Measurements from ENCODE around the gene TMC5.

Gene TMC5

DNA sequence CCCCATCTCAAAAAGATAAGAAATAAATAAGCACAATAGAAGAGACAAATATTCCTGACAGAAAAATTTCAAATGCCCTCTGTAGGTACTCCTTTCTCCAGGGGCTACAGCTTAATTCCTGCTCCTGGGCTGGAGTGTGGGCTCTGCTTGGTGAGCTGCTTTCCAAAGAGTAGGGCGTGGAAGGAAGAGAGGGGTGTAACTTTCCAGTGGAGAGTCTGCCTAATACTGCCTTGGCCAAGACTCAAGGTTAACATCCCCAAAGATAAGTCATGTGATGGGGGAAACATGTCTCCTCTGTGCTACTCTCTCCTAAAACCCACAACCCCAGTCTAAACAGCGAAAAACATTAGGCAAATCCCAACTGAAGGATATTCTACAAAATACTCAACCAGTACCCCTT lies 42.7 kb downstream of the TMC5 start:
- no peak for DNase-seq

DNA sequence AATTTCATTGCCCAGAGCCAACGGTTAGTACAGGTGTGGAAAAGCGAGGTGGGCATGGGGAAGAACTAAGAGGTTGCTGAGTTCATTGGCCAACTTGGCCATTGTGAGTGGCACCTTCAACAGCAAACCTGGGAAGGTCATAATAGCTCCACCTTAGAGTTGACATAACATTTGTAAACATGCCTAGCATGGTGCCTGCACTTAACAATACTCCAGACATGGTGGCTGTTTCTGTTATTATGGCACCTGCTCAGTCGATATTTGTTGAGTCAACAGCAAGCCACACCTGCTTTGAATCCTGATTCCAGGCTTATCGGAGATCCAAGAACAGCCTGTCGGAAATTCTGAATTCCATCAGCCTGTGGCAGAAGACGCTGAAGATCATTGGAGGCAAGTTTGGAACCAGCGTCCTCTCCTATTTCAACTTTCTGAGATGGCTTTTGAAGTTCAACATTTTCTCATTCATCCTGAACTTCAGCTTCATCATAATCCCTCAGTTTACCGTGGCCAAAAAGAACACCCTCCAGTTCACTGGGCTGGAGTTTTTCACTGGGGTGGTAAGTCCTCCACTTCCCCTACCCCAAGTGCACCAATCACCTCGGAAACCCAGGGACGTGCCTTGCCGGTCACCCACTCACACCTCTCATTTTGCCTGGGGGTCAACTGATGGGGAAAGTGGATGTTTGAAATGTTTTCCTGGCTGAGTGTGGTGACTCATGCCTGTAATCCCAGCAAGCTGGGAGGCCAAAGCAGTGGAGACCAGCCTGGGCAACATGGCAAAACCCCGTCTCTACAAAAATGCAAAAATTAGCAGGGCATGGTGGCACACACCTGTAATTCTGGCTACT lies 46.0 kb downstream of the TMC5 start:
- peak; percentile 85 for DNase-seq

DNA sequence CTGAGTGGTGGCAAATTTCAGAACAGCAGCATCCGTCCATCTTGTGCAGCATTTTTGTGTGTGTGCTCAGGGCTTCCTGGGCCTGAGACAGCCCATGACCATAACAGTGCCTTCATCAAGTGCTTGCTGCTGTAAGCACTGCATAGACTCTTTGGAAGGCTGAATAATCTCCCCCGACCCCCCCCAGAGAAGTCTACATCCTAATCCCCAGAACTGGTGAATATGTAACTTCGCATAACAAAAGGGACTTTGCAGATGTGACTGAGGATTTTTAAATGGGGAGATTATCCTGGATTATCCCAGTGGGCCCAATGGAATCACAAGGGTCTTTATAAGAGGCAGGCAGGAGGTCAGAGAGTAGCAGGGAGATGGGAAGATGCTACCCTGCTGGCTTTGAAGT lies 50.6 kb downstream of the TMC5 start:
- DNase-seq = no peak

DNA sequence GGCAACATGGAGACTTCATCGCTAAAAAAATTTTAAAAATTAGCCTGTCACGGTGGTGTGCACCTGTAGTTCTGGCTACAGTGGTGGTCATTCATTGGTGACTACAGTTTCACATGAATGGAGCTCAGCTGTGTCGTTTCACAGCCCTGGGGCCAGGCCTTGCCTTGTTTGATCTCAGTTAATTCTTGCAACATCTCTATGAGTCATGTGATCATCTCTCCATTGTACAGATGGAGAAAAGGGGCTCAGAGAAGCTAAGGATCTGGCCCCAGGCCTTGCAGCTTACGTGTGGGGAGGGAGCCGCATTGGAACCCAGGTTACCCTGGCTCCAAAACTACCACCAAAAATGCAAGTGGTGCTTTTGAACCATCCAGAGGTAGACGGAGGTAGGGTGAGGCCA lies 54.8 kb downstream of the TMC5 start:
- DNase-seq = no peak

DNA sequence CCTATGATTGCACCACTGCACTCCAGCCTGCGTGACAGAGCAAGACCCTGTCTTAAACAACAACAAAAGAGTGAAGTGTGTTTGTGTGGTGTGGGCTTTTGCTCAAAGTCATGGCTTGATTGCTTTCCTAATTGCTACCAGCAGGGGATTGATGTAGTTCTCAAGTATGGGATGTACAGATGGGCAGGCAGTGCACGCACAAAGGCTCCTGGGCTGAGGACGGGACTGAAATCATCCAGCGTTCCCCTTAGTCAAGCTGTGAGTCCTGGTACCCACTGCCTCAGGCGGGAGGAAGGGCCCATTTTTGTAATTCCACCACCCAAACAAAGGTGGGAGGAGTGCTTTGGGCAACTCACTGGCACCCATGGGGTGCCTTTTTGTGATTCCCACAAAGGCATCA lies 56.9 kb downstream of the TMC5 start:
- no peak for DNase-seq

DNA sequence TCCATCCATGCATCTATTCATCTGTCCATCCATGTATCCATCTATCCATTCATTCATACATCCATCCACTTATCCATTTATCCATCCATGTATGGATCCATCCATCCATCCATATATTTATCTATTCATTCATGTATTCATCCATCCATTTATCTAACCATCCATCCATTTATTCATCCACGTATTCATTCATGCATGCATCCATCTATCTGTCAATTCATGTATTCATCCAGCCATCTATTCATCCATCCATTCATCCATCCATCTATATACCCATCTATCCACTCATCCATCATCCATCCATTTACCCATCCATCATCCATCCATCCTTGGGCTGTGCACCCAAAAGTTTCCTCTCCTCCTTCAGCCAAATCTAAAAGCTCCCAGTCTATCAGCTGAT lies 60.8 kb downstream of the TMC5 start:
- no peak for DNase-seq

DNA sequence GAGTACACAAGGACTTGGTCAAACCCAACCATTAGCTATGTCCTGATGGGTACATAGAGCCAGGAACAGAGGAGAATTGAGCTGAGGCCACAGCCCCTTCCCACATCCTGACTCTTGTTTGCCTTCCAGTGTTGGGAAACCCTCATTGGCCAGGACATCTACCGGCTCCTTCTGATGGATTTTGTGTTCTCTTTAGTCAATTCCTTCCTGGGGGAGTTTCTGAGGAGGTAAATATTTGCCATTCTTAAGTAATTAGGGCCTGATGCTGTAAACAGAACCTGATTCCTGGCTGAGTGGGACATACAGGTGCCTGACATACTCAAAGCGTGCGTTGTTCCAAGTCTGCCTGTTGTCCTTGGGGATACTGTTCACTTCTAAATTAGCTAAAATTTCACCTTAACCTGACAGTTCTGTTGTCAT lies 61.6 kb downstream of the TMC5 start:
- no peak for DNase-seq

DNA sequence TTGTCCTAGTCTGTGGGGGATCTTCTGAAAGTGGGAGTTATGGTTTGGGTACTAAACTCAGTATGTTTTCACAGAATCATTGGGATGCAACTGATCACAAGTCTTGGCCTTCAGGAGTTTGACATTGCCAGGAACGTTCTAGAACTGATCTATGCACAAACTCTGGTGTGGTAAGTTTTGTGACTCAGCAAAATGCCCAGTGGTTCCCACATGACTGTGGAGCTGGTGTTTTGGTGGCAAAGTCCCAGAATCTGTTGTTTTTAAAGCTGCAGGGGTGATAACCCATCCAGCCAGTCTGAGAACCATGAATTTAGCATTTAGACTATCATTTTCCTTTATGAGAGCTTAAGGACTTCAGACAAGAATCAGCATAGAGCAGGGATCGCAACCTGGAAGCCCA lies 63.6 kb downstream of the TMC5 start:
- DNase-seq = no peak

DNA sequence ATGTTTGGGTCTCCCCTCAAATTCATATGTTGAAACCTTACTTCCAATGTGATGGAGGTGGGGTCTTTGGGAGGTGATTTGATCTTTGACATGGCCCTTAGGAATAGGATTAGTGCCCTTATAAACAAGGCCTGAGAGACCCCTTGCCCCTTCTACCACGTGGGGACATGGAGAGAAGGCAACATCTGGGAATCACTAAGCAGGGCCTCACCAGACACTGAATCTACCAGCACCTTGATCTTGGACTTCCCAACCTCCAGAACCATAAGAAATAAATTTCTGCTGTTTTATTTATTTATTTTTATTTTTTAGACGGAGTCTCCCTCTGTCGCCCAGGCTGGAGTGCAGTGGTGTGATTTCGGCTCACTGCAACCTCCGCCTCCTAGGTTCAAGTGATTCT lies 64.1 kb downstream of the TMC5 start:
- DNase-seq = no peak

DNA sequence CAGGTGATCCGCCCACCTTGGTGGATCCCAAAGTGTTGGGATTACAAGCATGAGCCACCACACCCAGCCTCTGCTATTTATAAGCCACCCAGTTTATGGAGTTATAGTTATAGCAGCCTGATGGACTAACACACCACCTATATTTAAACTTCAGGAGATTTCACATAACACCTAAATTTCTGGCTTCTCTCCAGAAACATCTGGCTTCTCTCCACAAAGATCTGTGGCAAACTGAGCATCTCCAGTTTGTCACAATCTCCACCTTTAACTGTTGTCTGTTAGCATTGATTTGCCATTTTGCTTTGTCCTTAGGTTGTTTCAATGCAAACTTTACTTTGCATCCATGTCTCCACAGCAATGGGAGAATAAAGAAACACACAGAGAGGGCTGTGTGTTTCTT lies 64.6 kb downstream of the TMC5 start:
- DNase-seq = no peak

DNA sequence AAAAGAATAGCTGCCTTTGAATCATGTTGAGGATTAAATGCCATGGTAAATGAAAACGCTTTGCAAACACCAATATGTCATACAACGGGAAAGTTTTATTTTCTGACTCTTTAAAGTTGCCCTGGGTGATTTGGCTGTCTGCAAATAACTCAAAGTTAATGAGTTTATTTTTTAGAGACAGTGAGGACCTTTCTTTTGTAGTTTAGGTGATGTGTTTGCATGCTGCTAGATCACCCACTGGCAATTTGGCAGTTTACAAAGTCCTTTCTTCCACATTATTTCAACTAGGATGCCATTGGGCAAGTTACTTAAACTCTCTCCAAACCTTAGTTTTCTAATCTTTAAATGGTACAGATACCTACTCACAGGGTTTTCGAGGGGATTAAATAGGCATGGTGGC lies 66.4 kb downstream of the TMC5 start:
- DNase-seq = no peak

DNA sequence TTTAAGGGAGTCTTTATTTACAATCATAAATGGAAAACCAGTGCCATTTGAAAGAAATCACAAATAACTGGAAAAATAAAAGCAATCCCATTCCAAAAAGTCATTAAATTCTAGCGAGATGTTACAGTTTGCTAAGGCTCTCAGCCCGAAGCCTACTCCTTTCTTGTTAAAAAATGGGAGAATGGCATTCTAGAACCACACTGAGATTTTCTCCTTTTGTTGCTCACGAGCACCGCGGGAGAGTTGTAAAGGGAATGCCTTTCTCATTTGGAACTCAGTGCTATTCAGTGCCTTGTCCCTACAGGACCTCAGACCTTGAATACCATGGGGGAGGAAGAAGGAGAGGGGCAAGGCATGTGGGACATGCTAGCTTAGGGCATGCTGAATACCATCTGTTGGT lies 67.9 kb downstream of the TMC5 start:
- no peak for DNase-seq

DNA sequence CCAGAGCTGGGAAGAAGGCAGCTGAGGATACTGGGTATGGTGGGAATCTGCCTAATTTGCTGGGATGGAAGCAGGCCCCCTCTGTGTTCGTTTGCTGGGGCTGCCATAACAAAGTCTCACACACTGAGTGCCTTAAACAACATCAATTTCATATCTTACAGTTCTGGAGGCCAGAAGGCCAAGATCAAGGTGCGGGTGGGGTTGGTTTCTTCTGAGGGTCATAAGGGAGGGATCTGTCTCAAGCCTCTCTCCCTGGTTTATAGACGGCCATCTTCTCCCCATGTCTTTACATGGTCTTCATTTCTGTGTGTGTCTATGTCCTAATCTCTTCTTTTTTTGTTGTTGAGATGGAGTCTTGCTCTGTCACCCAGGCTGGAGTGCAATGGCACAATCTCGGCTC lies 68.4 kb downstream of the TMC5 start:
- no peak for DNase-seq

DNA sequence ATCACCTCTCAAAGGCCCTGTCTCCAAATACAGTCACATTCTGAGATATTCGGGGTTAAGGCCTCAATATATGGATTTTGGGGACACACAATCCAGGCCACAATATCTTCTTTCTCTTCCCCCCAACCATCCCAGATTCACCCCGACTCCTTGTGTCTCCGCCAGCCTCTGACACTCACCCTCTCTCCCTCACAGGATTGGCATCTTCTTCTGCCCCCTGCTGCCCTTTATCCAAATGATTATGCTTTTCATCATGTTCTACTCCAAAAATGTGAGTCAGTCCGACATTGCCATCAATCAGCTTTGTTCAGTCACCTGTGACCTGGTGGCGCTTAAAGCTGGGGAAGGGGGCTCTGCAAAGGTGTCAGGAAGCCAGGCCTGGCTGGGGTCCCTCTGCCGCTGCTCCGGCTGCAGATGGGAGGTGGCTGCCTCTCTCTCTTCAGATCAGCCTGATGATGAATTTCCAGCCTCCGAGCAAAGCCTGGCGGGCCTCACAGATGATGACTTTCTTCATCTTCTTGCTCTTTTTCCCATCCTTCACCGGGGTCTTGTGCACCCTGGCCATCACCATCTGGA lies 69.2 kb downstream of the TMC5 start:
- no peak for DNase-seq

DNA sequence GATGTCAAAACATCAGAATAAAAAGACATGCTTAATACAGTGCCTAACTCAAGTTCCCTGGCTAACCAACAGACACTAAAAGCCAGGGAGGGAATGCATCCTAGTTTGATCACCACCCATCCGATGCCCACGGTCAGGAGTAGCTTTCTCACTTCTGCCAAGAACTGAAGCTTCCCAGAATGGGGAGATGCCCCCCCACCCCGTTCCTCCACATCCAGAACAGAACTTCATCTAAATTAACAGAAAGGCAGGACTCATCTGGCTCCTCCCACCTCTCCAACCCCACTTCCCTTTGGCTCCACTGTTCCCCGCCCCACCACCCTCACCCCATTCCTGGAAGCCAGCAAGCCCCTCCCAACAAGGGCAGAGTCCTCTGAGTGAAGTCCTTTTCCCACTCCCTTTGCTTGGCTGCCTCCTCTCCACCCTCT lies 70.5 kb downstream of the TMC5 start:
- no peak for DNase-seq

DNA sequence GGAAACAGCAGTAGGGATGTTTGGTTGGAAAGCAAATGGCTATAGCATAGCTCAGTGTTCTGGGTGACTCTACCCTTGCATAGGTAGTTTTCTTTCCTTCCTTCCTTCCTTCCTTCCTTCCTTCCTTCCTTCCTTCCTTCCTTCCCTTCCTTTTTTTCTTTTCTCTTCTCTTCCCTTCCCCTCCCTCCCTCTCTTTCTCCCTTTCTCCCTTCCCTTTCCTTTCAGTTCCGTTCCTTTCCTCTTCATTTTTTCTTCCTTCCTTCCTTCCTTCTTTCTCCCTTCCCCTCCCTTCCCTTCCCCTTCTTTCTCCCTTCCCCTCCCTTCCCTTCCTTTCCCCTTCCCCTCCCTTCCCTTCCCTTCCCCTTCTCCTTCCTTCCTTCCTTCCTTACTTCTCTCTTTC lies 72.9 kb downstream of the TMC5 start:
- no peak for DNase-seq

DNA sequence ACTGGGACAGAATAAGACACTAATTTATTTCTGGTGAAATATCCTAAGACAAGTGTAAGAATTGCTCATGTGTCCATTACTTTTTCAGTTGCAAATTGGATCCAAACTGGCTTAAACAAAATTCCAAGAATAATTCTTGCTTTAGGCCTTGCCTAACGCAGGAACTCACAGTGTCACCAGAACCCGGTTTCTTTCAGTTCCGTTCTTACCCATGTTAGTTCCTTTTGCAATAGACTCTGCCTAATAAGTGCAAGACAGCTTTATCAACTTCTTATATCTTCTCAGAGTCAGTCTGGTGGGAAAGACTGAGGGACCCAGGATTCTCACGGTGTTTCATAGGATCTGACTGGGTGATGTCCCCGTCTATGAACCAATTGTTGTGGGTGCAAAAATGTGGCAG lies 79.5 kb downstream of the TMC5 start:
- DNase-seq = no peak

DNA sequence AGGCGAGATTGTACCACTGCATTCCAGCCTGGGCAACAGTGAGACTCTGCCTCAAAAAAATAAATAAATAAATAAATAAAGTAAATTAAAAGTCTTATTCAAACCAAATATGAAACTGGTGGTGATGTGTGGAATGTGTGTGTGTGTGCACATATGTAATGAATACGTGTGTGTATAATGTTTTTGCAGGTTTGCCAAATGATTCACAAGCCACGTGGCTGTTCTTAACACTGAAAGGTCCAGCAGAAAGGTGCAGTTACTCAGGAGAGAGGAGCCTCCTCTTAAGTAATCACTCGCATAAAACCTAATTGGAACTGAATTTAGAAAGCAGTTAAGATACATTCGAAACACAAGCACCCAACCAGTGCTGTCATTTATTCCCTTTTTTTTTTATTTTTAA lies 81.3 kb downstream of the TMC5 start:
- no peak for DNase-seq

DNA sequence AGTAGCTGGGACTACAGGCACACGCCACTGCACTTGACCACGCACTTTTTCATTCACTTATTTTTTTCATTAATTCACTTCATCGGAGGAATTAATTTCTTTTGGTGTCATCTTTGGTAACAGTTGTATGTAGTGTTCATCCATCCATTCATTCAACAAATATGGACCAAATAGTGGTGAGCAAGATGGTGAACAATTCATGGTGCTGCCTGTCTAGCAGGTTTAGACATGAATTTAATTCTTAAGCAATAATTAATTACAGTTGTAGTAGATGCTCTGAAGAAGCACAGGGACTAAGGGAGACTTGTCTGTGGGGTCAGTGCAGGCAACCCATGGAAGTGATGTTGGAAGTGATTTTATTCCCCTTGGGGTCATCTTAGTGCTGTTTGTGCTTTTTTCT lies 81.8 kb downstream of the TMC5 start:
- no peak for DNase-seq

DNA sequence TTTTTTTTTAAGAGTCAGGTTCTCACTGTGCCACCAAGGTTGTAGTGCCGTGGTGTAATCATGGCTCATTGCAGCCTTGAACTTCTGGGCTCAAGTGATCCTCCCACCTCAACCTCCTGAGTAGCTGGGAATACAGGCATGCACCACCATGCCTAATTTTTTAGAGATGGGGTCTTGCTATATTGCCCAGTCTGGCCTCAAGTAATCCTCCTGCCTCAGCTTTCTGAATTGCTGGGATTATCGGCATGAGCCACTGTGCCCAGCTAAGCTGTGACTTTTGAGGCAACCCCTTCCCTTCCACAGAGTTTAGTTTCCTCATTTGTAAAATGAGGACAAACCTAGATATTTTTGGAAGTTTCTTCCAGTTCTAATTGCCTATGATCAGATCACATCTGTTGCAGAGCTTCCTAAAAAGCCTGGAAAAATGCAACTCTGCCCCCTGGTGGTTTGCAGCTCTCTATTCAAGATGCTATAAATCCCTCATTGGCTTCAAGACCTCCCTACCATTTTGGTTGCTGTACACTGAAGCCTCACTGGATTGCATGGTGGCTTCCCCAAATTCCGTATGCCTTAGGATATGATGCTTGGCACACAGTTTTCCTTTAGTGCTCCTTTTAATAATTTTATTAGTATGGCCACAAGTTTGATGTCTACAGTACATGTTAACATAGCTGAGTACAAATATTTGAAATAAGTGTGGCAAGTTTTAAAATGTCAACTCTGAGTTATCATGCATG lies 84.9 kb downstream of the TMC5 start:
- peak; percentile 55 for DNase-seq

DNA sequence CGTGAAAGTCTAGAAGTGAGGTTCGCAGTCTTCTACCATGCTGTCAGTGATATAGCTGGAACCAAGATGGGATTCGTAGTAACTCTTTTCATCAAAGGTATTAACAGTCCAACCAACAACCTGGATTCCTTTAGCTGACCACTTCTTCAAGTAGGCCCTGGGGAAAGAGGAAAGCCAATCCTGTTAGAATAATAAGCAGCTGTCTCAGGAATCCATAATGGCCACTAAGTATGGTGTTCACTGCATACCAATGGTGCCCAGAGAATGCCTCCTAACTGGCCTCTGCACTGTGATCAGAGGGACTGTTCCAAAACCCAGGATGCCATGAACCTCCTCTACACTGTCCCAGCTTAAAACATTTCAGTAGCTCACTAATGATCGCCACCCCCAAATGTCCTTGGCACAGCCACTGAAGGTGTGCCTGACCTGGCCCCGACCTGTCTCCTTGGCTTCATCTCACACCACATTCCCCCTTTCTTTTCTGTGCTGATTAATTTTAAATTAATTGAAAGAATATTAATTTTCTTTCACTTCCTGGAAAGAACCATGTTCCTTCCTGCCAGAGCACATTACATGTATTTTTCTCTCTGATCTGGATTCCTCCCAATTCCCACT lies 85.9 kb downstream of the TMC5 start:
- DNase-seq = no peak

DNA sequence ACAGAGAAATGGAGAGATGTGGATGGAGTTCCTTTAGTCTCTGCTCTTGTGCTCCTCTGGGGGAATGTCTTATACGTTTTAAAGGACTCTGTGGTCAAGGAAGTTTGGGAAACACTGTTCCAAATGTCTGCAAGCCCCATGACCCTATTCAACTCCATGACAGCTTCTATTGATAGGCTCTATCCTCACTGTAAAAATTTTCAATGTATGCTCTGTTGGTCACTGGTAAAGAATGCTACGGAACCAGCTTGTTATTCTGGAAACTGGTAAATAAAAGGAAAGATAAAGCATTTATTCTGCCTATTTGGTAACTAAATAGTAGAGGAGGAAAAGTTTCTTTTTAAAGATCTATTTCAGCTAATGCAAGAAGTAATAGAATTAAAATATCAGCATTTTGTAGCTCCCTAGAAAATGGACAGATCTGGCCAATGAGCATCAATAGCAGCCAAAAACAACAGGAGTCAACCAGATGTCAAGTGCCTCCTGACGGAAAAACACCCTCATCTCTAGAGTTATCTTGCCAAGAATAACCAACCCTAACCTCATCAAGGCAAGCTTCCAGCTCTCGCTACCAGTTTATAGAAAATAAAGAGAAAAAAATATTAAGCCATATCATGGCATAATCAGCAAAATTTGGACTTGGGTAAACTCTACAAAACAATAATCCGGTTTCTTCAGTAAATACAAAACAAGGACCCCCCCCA lies 88.1 kb downstream of the TMC5 start:
- DNase-seq = no peak

DNA sequence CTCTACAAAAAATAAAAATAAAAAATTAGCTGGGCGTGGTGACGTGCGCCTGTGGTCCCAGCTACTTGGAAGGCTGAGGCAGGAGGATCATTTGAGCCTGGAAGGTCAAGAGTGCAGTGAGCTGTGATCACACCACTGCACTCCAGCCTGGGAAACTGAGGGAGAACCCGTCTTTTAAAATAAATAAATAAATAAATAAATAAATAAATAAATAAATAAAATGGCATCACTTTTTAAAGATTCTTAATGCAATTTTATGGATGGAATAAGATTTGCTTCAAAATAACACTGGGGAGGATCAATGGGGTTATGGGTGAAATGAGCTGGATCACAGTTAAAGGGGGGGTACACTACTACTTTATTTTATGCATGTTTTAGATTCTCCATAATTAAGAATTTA lies 89.3 kb downstream of the TMC5 start:
- DNase-seq = no peak

All from COR-L47 (cell line).